T47D (cell line): Measurements from ENCODE around the gene DDX27.
A peak's percentile ranks its signal among the peaks of the same experiment; 100 is the strongest.
"Not testable (repeated sequence)": the region's sequence is repeated elsewhere in the genome, so short reads cannot be mapped to it uniquely, and the experiment has no call there.

Experiments used
- DNase-seq, 2 experiments: peaks; one replicate each; pipeline versions ENCODE4 v3.0.0 to v3.0.0-alpha.2; 2011 to 2012; ENCODE audit warnings: low read depth in 1 of 2, low spot score in 1 of 2
- JUND ChIP-seq: IDR thresholded peaks from 2 replicates; pipeline ENCODE4 v1.6.1; 2012; ENCODE audit warnings: low read depth
- in situ Hi-C: cut with HindIII; loops from 2 replicates; pipeline ENCODE4 v1.10.0; 2016; ENCODE audit warnings: low sequenced_read_pairs, low pct_unique_long_range_greater_than_20kb

The DDX27 gene

DNA sequence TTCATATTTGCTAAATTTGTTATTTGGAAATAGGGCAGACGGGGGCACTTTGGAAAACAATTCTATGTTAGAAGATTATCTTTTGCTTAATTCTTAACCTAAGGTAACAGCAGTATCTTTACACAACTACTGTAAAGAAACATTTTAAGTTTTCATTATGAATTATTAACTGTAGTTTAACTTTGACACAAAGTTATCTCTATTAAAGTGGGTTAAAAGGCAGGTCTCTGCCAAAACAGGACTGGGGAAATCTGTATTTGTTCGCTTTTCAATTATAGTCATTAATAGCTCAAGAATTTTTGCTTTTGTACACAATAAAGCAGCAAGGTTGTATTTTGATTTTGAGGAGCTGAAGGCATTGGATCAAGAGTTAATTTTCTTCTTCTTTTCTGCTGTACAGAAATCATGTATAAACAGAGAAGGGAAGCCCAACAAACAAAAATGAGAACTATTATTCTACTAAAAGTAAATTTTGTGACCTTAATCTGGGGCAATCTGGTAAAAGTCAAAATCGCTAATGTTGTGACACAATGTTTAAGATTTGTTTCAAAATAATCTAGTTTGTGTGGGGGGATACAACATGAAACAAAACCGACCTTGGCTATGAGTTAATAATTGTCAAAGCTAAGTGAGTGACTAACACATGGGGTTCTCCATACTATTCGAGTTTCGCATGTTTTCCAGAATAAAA, 34.0 kb upstream of the DDX27 start:
- in situ Hi-C loops, result no loop called here
- no peak for TF ChIP-seq JUND
- no peak for DNase-seq

DNA sequence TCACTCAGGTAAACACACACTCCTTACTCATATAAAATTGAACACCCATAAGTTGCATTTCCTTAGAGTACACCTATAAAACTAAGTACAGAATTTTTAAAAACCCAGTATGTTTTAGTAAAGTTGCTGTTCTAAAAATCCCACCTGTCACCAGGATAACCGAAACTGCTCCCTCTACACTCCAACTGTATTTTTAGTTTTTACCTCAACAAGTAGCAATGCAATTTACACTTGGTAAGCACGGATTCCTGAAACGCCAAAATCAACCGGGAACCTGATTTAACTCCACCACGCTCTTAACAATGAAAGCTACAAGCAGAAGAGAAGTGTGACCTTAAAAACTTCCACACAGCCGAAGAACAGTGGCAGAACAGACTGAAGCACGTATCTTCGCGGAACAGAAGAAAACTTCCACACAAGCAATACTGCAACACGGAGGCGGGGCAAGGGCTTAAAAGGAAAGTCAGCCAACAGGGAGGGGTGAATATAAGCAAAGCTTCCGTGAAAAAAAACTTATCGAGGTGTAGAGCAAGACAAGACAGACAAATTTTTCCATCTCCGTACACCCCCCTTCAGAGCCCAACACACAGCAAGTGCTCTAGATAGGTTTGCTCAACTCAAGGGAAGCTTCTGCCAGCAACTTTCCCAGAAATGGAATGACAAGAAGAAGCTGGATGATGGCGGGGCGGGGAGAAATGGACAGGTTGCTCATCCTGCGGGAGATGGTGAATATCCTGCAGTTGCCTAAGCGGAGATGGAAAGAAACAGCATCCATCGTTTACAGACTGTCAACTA, 32.5 kb upstream of the DDX27 start:
- TF ChIP-seq JUND, result no peak
- peak; percentile 67 to 70 for DNase-seq
- in situ Hi-C loops, result no loop called here

- in situ Hi-C loops, result no loop called here
- DNase-seq, result peak in 1 of 2 experiments; percentile 26
- no peak for TF ChIP-seq JUND
Measured at GRCh38 chr20:49187330-49187850, 31.8 kb upstream of the DDX27 start.

DNA sequence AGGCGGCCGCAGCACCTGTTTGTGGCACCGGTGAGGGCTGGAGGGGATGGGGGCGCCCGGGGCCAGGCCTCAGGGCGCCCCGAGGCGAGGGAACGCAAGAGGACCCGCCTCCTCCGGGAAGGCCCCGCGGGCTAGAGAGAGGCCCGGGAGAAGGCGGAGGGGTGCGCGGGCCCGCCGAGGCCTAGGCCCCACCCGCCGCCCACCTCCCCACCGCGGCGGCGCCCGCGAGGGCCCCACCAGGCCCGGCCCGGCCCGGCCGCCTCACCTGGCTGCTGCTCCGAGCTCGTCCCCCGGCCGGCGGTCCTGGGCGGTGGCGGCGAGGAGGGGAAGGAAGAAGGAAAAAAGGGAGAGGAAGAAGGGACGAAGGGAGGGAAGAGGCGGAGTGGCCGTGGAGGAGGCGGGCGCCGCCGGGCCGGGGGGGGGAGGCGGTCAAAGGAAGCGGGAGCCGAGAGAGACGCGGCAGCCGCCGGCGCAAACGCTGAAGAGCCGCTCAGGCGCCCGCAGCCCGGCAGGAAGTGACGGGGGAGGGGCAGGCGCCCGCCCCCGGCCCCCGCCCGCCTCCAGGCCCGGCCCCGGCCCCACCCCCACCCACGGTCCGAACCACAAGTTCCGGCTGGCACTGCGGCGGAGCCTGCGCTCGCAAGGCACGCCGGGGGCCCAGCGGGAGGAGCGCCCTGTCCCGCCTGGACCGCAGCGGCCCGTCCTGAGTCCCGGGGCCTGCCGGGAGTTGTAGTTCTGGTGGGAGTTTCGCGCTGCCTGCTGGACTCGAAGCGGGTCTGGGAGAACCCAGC, 31.2 kb upstream of the DDX27 start, which contains the start of gene STAU1:
STAU1 (minus strand) TSS at position 484 of the 791 bp plus-strand sequence. CDS start 22,133 bp downstream, outside the sequence.
- TF ChIP-seq JUND, result no peak
- peak; percentile 98 to 99 for DNase-seq
- in situ Hi-C loops, result no loop called here

GRCh38 chr20:49192944-49193518, 26.2 kb upstream of the DDX27 start:
- DNase-seq, in situ Hi-C loops: not testable (repeated sequence)

- no peak for TF ChIP-seq JUND
- in situ Hi-C loops, result no loop called here
- no peak for DNase-seq
Measured at GRCh38 chr20:49199729-49200293, 19.4 kb upstream of the DDX27 start.

- in situ Hi-C loops, result no loop called here
- no peak for DNase-seq
- no peak for TF ChIP-seq JUND
Measured at GRCh38 chr20:49203011-49203410, 16.2 kb upstream of the DDX27 start.

- no peak for DNase-seq
- in situ Hi-C loops, result no loop called here
- no peak for TF ChIP-seq JUND
Measured at GRCh38 chr20:49203746-49204145, 15.5 kb upstream of the DDX27 start.

DNA sequence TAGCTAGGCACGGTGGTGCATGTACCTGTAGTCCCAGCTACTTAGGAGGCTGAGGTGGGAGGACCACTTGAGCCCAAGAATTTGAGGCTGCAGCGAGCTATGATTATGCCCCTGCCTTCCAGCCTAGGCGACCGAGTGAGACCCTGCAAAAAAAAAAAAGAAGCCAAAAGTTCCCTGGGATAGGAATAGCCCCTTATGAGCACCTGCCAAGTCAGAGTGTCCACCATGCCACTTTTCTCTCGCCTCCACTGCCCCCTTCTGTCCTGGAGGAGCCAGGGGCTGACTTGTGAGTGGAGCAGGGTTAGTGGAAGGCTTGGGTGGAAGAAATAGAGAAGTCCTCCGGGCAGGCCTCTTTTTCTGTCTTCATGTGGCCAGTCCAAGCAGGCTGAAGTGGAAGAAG, 12.1 kb upstream of the DDX27 start:
- no peak for TF ChIP-seq JUND
- in situ Hi-C loops, result no loop called here
- DNase-seq, result no peak

GRCh38 chr20:49210101-49210756, 9.0 kb upstream of the DDX27 start:
- no peak for TF ChIP-seq JUND
- peak in 1 of 2 experiments; percentile 28 for DNase-seq
- in situ Hi-C loops, result no loop called here

DNA sequence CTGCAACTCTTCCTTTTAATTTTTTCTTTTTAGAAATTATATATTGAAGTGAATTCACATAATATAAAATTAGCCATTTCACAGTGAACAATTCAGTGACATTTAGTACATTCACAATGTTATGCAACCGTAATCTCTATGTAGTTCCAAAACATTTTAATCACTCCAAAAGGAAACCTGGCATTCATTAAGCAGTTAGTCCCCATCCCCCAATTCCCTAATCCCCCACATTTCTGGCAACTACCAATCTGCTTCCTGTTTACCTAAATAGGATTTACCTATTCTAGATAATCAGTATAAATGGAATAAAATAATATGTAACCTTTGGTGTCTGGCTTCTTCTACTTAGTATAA, 8.5 kb upstream of the DDX27 start:
- no peak for TF ChIP-seq JUND
- in situ Hi-C loops, result no loop called here
- no peak for DNase-seq

- DNase-seq, result no peak
- in situ Hi-C loops, result no loop called here
- no peak for TF ChIP-seq JUND
Measured at GRCh38 chr20:49214571-49214970, 4.6 kb upstream of the DDX27 start.
